Activated T-cell treated with anti-CD3 and anti-CD28 coated beads for 24 hours (primary cell): ENCODE results near the gene DCAF12.
"Not testable (repeated sequence)": the region's sequence is repeated elsewhere in the genome, so short reads cannot be mapped to it uniquely, and the experiment has no call there.

Experiments
- DNase-seq: peaks from one replicate; pipeline ENCODE4 v3.0.0-alpha.2; 2020; ENCODE audit warnings: low read depth

Gene DCAF12

GRCh38 chr9:34126207-34127034 is at the start of gene DCAF12:
DCAF12 (minus strand) TSS chr9:34126698; CDS start chr9:34126431, 267 bp downstream.
- DNase-seq: peak; percentile 85

GRCh38 chr9:34176089-34176488 is 49.6 kb upstream of the DCAF12 start:
- DNase-seq: no peak

GRCh38 chr9:34171753-34172535 is 45.4 kb upstream of the DCAF12 start:
- DNase-seq: peak; percentile 21

- no peak for DNase-seq
These were observed 43.9 kb upstream of the DCAF12 start for GRCh38 chr9:34170237-34170991.

GRCh38 chr9:34169125-34169524 is 42.6 kb upstream of the DCAF12 start:
- no peak for DNase-seq

- DNase-seq: no peak
These were observed 36.9 kb upstream of the DCAF12 start for GRCh38 chr9:34163434-34163833.

GRCh38 chr9:34158362-34158869 is 31.9 kb upstream of the DCAF12 start:
- DNase-seq: no peak

GRCh38 chr9:34157898-34158297 is 31.4 kb upstream of the DCAF12 start:
- no peak for DNase-seq

GRCh38 chr9:34157318-34157717 is 30.8 kb upstream of the DCAF12 start:
- no peak for DNase-seq

GRCh38 chr9:34154057-34154456 is 27.6 kb upstream of the DCAF12 start:
- no peak for DNase-seq

GRCh38 chr9:34151398-34151797 is 24.9 kb upstream of the DCAF12 start:
- DNase-seq: no peak

- no peak for DNase-seq
These were observed 18.7 kb upstream of the DCAF12 start for GRCh38 chr9:34145165-34145564.

- DNase-seq: no peak
These were observed 16.6 kb upstream of the DCAF12 start for GRCh38 chr9:34143116-34143515.

- DNase-seq: no peak
These were observed 14.4 kb upstream of the DCAF12 start for GRCh38 chr9:34140853-34141252.

- DNase-seq: no peak
These were observed 13.1 kb upstream of the DCAF12 start for GRCh38 chr9:34139477-34140146.

GRCh38 chr9:34138644-34139043 is 12.1 kb upstream of the DCAF12 start:
- not testable (repeated sequence) for DNase-seq

- no peak for DNase-seq
These were observed 8.0 kb upstream of the DCAF12 start for GRCh38 chr9:34134521-34134920.

- no peak for DNase-seq
These were observed 7.0 kb upstream of the DCAF12 start for GRCh38 chr9:34133436-34133949.

GRCh38 chr9:34131571-34131970 is 5.1 kb upstream of the DCAF12 start:
- DNase-seq: no peak

- no peak for DNase-seq
These were observed 794 bp upstream of the DCAF12 start for GRCh38 chr9:34127035-34127948.
